ENCODE results near the gene ITPR3. TPM values are rescaled to one million over a fixed set of nuclear protein-coding genes. Genes with fewer than 3 reads are reported as not detected.

Gene ITPR3
- polyA plus RNA-seq, 1 of the 3 experiments (the other 2 are of a cell fraction) = 8.1 TPM

- no peak overlapping the region for H3K9ac ChIP-seq
- WGBS (ENCODE audit: low lambda C conversion rate) = 93% methylated on average over 1 of the region's 2 CpGs
- H3K36me3 ChIP-seq (replicated peaks in 1 of 2; ENCODE audit: control insufficient read depth in 1 of 2, insufficient read depth in 2 of 2, low read length in 1 of 2) = no peaks in the 10 kb centered on the region
- POLR2A ChIA-PET = no interaction called here
- no peaks in the 10 kb centered on the region for H3F3A ChIP-seq (replicated peaks; ENCODE audit: insufficient read depth)
- DNase-seq = no peak
- H2AFZ ChIP-seq (ENCODE audit: low read depth) = no peak overlapping the region
- no peaks in the 10 kb centered on the region for H3K27me3 ChIP-seq (ENCODE audit: insufficient read depth)
- CTCF ChIA-PET = interaction anchor here (1.3 kb wide), 1 partner anchor 88 kb away, joined by 3 read pairs; no protein-coding TSS in a partner anchor
- peaks cover 0 to under 1% of the 10 kb centered on the region in 2 experiments; a peak in 3 of 4 replicates for H3K4me1 ChIP-seq (ENCODE audit: control insufficient read depth in 1 of 2, insufficient read depth in 2 of 2, low read depth in 1 of 2, low read length in 1 of 2)
- H3K79me2 ChIP-seq (ENCODE audit: insufficient read depth) = no peaks in the 10 kb centered on the region
- H4K20me1 ChIP-seq (ENCODE audit: insufficient read depth) = no peaks in the 10 kb centered on the region
- no peaks in the 10 kb centered on the region for H3K9me2 ChIP-seq
- H3K4me3 ChIP-seq (ENCODE audit: low read depth in 2 of 2, low read length in 1 of 2) = no peak overlapping the region
- H3K27ac ChIP-seq (ENCODE audit: low read depth in 2 of 2, low read length in 1 of 2) = peak overlapping the region in 1 of 2 experiments; percentile 36; a peak in 1 of 4 replicates
- no peaks in the 10 kb centered on the region for H3K9me3 ChIP-seq
- H3K4me2 ChIP-seq = no peak overlapping the region
- TF ChIP-seq POLR2AphosphoS5 (IDR thresholded peaks at IDR 0.05; ENCODE audit: low read depth, low read length) (no peak), MEF2A (IDR thresholded peaks at IDR 0.05; ENCODE audit: borderline replicate concordance, low read depth) (no peak), FOSL2 (IDR thresholded peaks at IDR 0.05; ENCODE audit: borderline replicate concordance, low read depth) (no peak), USF2 (IDR thresholded peaks at IDR 0.05; ENCODE audit: borderline replicate concordance, low read depth, low read length) (no peak), NRF1 (IDR thresholded peaks at IDR 0.05; ENCODE audit: low read depth, low read length) (no peak), MXI1 (IDR thresholded peaks at IDR 0.05; ENCODE audit: low read depth, low read length) (no peak), ELF1 (IDR thresholded peaks at IDR 0.05) (no peak), TCF12 (IDR thresholded peaks at IDR 0.05) (no peak), JUND (IDR thresholded peaks at IDR 0.05) (no peak), EP300 (IDR thresholded peaks at IDR 0.05; ENCODE audit: borderline replicate concordance in 1 of 2, low read depth in 1 of 2, low read length in 1 of 2) (no peak), NFIC (IDR thresholded peaks at IDR 0.05; ENCODE audit: borderline replicate concordance) (no peak), FOXM1 (IDR thresholded peaks at IDR 0.05; ENCODE audit: low read depth) (no peak), RXRA (IDR thresholded peaks at IDR 0.05; ENCODE audit: borderline replicate concordance, low read depth) (no peak), CTCF (IDR thresholded peaks at IDR 0.05) (no peak)
Measured at GRCh38 chr6:33677689-33678088, 56.6 kb downstream of the ITPR3 start.

DNA sequence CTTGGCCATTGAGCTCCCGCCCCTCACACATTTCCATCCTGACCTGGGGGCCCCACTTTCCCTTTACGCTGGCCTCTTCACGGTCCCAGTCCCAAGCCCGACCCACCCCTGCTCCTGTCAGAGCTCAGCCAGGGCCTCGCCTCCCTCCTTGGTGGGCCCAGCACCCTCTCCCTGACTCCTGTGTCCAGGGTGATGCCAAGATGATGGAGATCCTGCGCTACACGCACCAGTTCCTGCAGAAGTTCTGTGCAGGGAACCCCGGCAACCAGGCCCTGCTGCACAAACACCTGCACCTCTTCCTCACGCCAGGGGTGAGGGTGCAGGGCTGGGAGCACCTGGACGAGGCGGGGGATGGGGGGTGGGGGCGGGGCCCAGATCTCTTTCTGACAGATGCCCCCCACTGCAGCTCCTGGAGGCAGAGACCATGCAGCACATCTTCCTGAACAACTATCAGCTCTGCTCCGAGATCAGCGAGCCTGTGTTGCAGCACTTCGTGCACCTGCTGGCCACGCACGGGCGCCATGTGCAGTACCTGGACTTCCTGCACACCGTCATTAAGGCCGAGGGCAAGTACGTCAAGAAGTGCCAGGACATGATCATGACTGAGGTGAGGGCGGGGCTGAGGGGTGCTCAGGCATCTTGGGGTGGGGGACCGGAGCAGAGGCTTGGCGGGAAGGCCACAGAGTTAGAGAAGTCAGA, 57.3 kb downstream of the ITPR3 start:
- no peaks in the 10 kb centered on the region for H3K79me2 ChIP-seq (ENCODE audit: insufficient read depth)
- no peaks in the 10 kb centered on the region for H3K27me3 ChIP-seq (ENCODE audit: insufficient read depth)
- H3K36me3 ChIP-seq (replicated peaks in 1 of 2; ENCODE audit: control insufficient read depth in 1 of 2, insufficient read depth in 2 of 2, low read length in 1 of 2) = no peaks in the 10 kb centered on the region
- no peaks in the 10 kb centered on the region for H3F3A ChIP-seq (replicated peaks; ENCODE audit: insufficient read depth)
- H4K20me1 ChIP-seq (ENCODE audit: insufficient read depth) = no peaks in the 10 kb centered on the region
- H2AFZ ChIP-seq (ENCODE audit: low read depth) = no peak overlapping the region
- no peaks in the 10 kb centered on the region for H3K9me2 ChIP-seq
- no peak overlapping the region for H3K4me3 ChIP-seq (ENCODE audit: low read depth in 2 of 2, low read length in 1 of 2)
- no peaks in the 10 kb centered on the region; a peak in 3 of 4 replicates for H3K4me1 ChIP-seq (ENCODE audit: control insufficient read depth in 1 of 2, insufficient read depth in 2 of 2, low read depth in 1 of 2, low read length in 1 of 2)
- H3K9ac ChIP-seq = no peak overlapping the region
- H3K27ac ChIP-seq (ENCODE audit: low read depth in 2 of 2, low read length in 1 of 2) = no peak overlapping the region
- POLR2A ChIA-PET = no interaction called here
- DNase-seq = no peak
- H3K9me3 ChIP-seq = no peaks in the 10 kb centered on the region
- CTCF ChIA-PET = interaction anchor here (1.3 kb wide), 1 partner anchor 88 kb away, joined by 3 read pairs; no protein-coding TSS in a partner anchor
- H3K4me2 ChIP-seq = no peak overlapping the region
- 91% methylated on average over 21 of the region's 24 CpGs for WGBS (ENCODE audit: low lambda C conversion rate)
- TF ChIP-seq RXRA (IDR thresholded peaks at IDR 0.05; ENCODE audit: borderline replicate concordance, low read depth) = no peak
- no peak for TF ChIP-seq RFX5 (IDR thresholded peaks at IDR 0.05; ENCODE audit: low read length)
- TF ChIP-seq GABPA (IDR thresholded peaks at IDR 0.05; ENCODE audit: low read depth) = no peak
- no peak for TF ChIP-seq POLR2AphosphoS5 (IDR thresholded peaks at IDR 0.05; ENCODE audit: low read depth, low read length)
- TF ChIP-seq RCOR1 (IDR thresholded peaks at IDR 0.05; ENCODE audit: low read length) = no peak
- no peak for TF ChIP-seq IRF3 (IDR thresholded peaks at IDR 0.05; ENCODE audit: low read depth, low read length)
- no peak for TF ChIP-seq USF1 (IDR thresholded peaks at IDR 0.05; ENCODE audit: borderline replicate concordance, low read depth)
- TF ChIP-seq, protein P1, sequence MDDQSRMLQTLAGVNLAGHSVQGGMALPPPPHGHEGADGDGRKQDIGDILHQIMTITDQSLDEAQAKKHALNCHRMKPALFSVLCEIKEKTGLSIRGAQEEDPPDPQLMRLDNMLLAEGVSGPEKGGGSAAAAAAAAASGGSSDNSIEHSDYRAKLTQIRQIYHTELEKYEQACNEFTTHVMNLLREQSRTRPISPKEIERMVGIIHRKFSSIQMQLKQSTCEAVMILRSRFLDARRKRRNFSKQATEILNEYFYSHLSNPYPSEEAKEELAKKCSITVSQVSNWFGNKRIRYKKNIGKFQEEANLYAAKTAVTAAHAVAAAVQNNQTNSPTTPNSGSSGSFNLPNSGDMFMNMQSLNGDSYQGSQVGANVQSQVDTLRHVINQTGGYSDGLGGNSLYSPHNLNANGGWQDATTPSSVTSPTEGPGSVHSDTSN (IDR thresholded peaks at IDR 0.05) = no peak
- TF ChIP-seq FOXM1 (IDR thresholded peaks at IDR 0.05; ENCODE audit: low read depth) = no peak
- TF ChIP-seq SIN3A (IDR thresholded peaks at IDR 0.05; ENCODE audit: borderline replicate concordance, low read depth, low read length) = no peak
- no peak for TF ChIP-seq ELF1 (IDR thresholded peaks at IDR 0.05)
